Stimulated activated CD8-positive, alpha-beta memory T cell treated with anti-CD3 and anti-CD28 coated beads, Interleukin-12 subunit alpha, Interleukin-12 subunit beta, amount 100 ng/mL, for 4 hours (primary cell): Measurements from ENCODE around the gene SLC22A7.

Experiments used
- DNase-seq: peaks from one replicate; pipeline ENCODE4 v3.0.0-alpha.2; 2020; ENCODE audit warnings: low read depth

The SLC22A7 gene

DNA sequence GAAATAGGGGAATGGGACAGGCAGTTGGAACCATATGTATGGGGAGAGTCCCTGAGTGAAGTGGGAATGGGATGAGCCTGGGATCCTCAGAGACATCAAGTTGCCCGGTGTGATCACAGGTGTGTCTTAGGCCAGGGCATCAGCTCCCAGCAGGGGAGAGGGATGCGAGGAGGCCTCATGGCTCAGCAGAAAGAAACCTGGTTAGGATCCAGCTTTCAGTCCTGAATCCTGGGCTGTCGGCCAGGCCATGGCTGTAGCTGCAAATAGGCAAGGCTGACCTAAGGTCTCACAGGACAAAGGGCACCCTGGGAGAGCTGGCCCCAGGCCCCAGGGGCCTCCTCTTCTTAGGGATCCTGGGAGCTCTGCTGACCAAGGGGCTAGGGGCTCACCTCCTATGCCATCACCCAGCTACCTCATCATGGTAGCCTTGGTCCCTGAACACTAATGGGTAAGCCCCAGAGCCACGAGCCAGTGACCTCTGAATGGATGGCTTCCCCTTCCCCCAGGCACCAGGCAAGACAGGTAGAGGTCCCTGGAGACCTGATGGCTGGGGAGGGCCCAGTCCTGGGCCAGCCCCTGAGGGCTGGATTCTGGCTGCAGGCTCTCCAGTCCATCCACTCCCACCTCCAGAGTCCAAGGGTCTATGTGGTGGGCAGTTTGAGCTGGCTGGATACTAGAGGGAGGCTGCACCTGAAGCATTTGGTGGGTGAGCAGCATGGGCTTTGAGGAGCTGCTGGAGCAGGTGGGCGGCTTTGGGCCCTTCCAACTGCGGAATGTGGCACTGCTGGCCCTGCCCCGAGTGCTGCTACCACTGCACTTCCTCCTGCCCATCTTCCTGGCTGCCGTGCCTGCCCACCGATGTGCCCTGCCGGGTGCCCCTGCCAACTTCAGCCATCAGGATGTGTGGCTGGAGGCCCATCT lies at the start of gene SLC22A7:
Gene SLC22A7 (plus strand): TSS at position 617 of the 921 bp plus-strand sequence. CDS start 99 bp downstream, at position 716.
- no peak for DNase-seq

DNA sequence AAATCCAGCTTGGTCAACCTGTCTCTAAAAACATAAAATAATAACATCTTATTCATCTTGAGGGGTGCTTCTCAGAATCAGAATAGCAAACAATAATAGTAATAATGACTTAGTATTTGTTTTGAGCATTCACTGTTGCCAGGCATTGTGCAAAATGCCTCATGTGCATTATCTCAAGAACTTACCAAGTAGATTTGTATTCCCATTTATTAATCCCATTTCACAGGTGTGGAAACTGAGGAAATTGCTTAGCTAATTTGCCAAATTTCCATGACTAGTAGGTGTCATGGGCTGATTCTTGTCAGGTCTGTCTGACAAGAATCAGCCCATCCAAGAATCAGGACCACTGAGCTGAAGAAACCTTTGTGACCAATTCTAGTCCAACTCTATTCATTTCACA lies 49.3 kb upstream of the SLC22A7 start:
- no peak for DNase-seq

GRCh38 chr6:43250992-43251373 lies 47.1 kb upstream of the SLC22A7 start:
- no peak for DNase-seq

- no peak for DNase-seq
These were observed 44.7 kb upstream of the SLC22A7 start for GRCh38 chr6:43253401-43253800.

GRCh38 chr6:43254138-43254817 lies 43.8 kb upstream of the SLC22A7 start:
- no peak for DNase-seq

DNA sequence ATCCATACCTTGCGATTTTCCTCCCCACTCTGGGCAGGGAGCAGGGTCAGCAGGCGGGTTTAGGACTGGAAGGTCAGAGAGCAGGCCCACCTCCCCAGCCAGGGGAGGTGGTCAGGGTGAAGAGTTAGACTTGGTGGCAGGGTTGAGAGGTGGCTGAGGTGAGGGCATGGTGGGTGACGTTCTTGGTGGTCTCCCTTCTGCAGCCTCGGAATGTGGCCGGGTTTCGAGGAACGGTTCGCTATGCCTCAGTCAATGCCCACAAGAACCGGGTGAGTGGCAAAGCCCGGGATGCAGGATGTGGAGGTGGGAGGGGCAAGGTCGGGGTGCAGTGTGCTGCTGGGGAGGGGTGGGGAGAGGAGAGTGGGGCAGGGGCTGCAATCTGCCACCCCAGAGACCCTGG lies 43.2 kb upstream of the SLC22A7 start:
- DNase-seq: no peak

DNA sequence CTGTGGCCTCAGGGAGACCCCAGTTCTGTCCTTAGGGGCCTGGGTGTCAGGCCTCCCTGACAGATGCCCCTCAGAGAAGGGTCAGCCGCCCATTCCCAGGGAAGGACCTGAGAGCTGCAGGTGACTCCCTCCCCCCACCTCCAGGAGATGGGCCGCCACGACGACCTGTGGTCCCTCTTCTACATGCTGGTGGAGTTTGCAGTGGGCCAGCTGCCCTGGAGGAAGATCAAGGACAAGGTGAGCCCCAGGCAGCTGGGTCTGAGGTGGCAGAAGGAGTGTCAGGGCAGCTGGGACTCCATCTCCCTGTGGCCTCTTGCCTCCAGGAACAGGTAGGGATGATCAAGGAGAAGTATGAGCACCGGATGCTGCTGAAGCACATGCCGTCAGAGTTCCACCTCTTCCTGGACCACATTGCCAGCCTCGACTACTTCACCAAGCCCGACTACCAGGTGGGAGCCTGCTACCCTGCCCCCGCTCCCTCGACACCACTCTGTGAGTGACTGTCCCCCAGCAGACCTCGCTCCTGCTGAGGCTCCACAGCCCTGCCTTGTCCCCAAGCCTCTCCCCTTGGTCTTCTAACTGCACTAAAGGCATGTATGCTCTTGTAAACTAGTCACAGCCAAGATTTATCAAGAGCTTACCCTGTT lies 42.5 kb upstream of the SLC22A7 start:
- no peak for DNase-seq

DNA sequence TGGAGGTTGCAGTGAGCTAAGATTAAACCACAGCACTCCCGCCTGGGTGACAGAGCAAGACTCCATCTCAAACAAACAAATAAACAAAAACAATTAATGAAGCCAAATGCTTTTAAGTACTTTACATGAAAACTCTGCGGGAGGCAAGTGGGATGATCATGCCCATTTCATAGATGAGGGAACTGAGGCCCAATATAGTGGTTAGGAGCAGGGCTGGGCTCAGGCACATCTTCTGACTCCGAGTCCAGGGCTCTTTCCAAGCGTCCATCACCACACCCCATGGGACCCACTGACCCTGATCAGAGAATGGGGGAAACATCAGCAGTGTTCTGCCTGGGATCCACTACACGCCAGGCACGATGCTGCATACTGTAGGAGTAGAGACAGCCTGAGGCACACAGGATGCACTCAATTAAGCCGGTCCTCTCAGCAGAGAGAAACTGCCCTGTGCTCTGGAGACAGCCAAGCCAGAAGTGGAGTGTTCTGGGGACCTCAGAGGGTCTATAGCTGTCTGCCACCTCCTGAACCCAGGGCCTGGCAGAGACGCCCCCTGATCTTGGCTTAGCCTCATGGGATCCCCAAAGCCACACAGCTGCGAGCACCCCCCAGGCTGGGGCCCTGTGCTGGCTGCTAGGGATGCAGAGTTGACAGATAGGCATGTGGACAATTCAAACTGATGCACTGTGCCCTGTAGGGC lies 41.2 kb upstream of the SLC22A7 start:
- DNase-seq: no peak

GRCh38 chr6:43257367-43258145 lies 40.5 kb upstream of the SLC22A7 start:
- no peak for DNase-seq

DNA sequence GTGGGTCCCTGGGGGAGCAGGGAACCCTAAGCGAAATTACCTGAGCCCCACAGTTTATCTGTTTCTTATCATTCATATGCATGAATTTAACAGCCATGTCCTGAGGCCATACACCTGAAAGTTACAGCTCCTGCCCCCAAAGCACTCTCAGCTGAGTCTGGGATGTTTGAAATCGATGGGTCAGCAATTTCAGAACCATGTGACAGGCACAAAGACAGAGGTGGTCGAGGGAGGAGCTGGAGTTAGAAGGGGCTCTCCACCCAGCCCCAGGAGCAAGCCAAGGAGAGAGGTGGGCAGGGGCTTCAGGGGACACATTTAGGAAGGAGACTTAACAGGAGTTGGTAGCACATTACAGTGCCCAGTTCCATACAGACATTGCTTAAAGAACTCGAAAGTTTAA lies 39.9 kb upstream of the SLC22A7 start:
- no peak for DNase-seq

DNA sequence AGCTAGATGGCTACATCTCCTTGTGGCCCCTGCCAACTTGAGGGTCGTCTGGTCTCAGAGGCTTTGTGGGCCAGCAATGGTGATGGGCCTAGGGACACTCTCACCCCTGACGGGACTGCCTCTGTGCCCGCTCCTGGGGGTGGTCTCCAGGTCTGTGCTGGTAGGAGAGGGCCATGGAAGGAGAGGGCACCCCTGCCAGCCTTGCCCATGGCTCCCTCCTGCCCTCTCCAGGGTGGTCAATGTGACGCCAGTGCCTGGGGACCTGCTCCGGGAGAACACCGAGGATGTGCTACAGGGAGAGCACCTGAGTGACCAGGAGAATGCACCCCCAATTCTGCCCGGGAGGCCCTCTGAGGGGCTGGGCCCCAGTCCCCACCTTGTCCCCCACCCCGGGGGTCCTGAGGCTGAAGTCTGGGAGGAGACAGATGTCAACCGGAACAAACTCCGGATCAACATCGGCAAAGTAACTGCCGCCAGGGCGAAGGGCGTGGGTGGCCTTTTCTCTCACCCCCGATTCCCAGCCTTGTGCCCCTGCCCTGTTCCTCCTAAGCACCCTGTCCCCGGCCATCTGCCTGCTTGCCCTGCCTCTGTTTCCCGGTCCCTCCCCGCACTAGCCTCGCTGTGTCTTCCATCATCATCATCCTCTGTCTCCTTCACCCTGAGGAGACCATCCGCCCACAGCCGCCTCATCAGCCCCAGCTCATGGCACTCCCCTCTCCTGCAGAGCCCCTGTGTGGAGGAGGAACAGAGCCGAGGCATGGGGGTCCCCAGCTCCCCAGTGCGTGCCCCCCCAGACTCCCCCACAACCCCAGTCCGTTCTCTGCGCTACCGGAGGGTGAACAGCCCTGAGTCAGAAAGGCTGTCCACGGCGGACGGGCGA lies 39.0 kb upstream of the SLC22A7 start:
- DNase-seq: no peak

DNA sequence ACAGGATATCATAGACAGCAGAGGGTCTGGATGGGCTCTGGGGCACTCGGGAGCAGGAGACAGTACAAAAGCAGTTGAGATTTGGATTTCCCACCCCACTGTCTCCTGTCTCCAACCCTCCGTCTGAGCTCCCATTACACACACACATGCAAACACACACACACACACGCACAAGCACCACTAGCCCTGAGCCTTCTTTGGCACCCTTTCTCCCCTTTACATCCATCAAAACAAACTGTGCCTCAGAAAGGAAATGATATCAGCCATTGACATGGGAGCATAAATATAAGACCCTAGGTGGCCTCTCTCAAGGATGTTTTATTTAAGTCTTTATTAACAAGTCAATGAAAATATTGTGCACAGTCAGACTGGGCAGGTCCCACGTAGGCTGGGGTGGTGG lies 37.3 kb upstream of the SLC22A7 start:
- no peak for DNase-seq

GRCh38 chr6:43261198-43261597 lies 36.9 kb upstream of the SLC22A7 start:
- no peak for DNase-seq

DNA sequence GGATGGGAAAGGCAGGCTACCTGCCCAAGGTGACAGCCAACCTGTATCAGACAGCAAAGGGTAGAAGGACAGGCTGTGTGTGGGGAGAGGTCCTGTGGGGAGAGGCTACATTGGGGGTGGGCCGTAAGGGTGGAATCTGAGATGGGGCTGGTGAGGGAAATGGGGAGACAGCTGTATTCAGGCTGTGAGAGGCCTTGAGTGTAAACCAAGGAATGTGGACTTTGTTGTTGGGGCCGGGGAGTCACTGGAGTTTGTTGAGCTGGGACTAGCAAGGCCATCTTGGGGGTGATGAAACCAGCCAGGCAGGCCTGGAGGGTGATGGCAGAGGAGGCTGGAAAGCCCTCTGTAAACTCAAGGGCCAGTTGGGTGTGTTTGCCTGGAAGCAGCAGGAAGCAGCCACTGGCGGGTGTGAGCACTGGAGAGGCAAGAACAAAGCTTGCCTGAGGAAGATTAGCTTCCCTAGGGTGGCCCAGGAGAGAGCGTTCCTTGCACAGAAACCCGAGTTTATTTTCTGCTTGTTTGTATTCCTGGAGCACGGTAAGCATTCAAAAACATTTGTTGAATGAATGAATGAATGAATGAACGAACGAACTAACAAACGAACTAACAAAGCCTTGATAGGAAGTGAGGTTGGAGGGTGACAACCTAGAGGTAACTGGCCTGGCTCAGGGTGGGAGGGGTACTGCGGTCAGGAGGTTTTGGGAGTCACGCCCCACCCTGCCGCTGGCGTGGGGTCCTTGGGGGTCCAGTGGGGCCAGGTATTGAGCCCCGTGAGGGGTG lies 35.9 kb upstream of the SLC22A7 start:
- DNase-seq: no peak

DNA sequence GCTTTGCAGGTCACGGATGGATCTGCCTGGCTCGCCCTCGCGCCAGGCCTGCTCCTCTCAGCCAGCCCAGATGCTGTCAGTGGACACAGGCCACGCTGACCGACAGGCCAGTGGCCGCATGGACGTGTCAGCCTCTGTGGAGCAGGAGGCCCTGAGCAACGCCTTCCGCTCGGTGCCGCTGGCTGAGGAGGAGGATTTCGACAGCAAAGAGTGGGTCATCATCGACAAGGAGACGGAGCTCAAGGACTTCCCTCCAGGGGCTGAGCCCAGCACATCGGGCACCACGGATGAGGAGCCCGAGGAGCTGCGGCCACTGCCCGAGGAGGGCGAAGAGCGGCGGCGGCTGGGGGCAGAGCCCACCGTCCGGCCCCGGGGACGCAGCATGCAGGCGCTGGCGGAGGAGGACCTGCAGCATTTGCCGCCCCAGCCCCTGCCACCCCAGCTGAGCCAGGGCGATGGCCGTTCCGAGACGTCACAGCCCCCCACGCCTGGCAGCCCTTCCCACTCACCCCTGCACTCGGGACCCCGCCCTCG lies 35.2 kb upstream of the SLC22A7 start:
- no peak for DNase-seq

DNA sequence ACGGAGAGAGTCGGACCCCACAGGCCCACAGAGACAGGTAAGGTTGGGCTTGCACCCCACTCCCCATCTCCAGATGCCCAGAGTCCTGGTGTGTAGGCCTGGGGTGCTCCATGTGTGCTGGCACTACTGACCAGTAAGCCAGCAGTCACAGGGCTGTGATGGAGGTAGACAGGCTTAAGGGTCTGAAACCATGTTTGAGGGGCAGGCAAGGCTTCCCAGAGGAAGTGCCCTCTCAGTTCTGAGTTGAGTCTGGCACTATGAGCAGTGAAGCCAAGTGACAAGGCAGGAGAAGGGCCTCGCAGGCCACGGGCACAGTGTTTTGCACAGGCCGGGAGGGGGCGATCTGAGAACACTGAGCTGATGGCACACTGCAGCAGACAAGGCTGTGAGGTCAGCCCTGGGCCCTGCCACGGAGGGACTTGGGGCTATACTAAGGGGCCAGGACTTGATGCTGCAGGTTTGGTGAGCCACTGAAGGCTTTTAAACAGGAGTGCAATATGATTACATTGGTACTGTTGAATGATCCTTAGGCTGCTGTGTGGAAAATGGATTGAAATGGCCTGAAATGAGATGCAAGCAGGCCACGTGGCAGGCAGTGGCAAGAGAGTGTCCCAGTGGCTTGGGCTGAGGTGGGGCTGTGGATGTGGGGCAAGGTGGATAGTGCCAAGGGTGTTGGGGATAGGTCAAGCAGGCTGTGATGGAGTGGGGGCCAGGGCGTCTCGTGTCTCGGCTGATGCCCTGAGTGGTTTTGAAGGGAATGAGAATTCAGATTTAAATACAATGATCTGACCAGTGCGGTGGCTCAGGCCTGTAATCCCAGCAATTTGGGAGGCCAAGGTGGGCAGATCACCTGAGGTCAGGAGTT lies 34.5 kb upstream of the SLC22A7 start:
- DNase-seq: peak; percentile 53

DNA sequence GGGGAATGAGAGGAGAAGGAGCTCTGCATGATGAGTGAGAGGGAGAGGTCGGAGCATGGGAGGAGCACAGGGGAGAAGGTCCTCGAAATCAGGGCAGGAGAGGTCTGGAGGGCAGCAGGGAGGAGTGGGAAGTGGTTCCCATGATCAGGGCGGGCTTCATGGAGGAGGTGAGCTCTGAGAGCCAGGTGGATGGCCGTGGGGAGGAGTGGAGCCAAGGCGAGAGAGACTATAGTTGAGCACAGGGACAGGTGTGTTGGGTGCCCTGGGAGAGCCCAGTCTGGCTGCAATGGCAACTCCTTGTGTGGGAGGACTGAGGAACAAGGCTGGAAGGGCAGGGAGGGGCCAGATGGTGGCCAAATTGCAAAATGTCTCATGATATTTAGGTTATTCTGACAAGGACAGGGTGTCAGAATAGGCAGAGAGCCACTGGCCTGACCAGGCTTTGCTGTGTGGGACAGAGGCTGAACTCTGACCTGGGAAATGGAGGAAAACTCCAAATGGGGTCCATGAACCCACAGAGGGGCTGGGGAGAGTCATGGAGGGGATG lies 33.4 kb upstream of the SLC22A7 start:
- no peak for DNase-seq

- no peak for DNase-seq
These were observed 32.5 kb upstream of the SLC22A7 start for GRCh38 chr6:43265564-43265963.
